WTC11 (cell line): ENCODE results near the gene CLUH. TPM values are rescaled to one million over a fixed set of nuclear protein-coding genes. Genes with fewer than 3 reads are reported as not detected.

ENCODE experiments used
- ATAC-seq: fragments of 200-7000 bp; cut with Tn5 transposase; 2 replicates; pipeline ENCODE4 v1.10.0; 2021; ENCODE audit warnings: mild to moderate bottlenecking, moderate library complexity
- CTCF ChIA-PET: fragments of 300-600 bp; sonication (Branson Sonifier 250); formaldehyde crosslinking; loops from one replicate; lab custom pipeline; 2021; ENCODE audit warnings: antibody characterized with exemption; lab: Charles Lee
- POLR2A ChIA-PET: fragments of 350-600 bp; sonication (Branson Sonifier 250); formaldehyde crosslinking; loops from one replicate; lab custom pipeline; 2021; ENCODE audit warnings: antibody characterized with exemption; lab: Charles Lee
- DNase-seq: peaks from one replicate; pipeline ENCODE4 v3.0.0; 2021; ENCODE audit warnings: low spot score
- H3K27ac Mint-ChIP-seq: 2 replicates; pipeline ENCODE4 v1.8.0; 2021; ENCODE audit warnings: mixed read lengths
- H3K27me3 Mint-ChIP-seq: 2 replicates; pipeline ENCODE4 v1.8.0; 2021; ENCODE audit warnings: low read depth, mild to moderate bottlenecking, moderate library complexity, mixed read lengths
- H3K36me3 Mint-ChIP-seq: 2 replicates; pipeline ENCODE4 v1.8.0; 2021; ENCODE audit warnings: mixed read lengths
- H3K4me1 Mint-ChIP-seq: 2 replicates; pipeline ENCODE4 v1.8.0; 2022; ENCODE audit warnings: mixed read lengths
- H3K4me3 Mint-ChIP-seq: 2 replicates; pipeline ENCODE4 v1.8.0; 2021; ENCODE audit warnings: mild to moderate bottlenecking, moderate library complexity, mixed read lengths
- H3K9me3 Mint-ChIP-seq: 2 replicates; pipeline ENCODE4 v1.8.0; 2021; ENCODE audit warnings: mixed read lengths
- ATF3 ChIP-seq: sonication (generic); formaldehyde crosslinking; conservative IDR thresholded peaks from 2 replicates; pipeline ENCODE4 v1.8.1; 2022; ENCODE audit warnings: mild to moderate bottlenecking, missing genetic modification reagents
- CREM ChIP-seq: sonication (generic); formaldehyde crosslinking; IDR thresholded peaks from 2 replicates; pipeline ENCODE4 v1.8.1; 2022; ENCODE audit warnings: mild to moderate bottlenecking, missing genetic modification reagents, moderate library complexity
- E2F5 ChIP-seq: sonication (generic); formaldehyde crosslinking; IDR thresholded peaks from 2 replicates; pipeline ENCODE4 v1.8.1; 2022; ENCODE audit warnings: mild to moderate bottlenecking, moderate library complexity, missing genetic modification reagents
- EMX1 ChIP-seq: fragments of 250-450 bp; sonication (Bioruptor Pico); IDR thresholded peaks from 2 replicates; pipeline ENCODE4 v1.8.0; 2021; ENCODE audit warnings: mild to moderate bottlenecking
- FOXJ3 ChIP-seq: sonication (generic); formaldehyde crosslinking; IDR thresholded peaks from 2 replicates; pipeline ENCODE4 v1.9.0; 2021; ENCODE audit warnings: missing genetic modification reagents, mild to moderate bottlenecking, borderline replicate concordance
- FOXK1 ChIP-seq: sonication (generic); formaldehyde crosslinking; IDR thresholded peaks from 2 replicates; pipeline ENCODE4 v1.8.0; 2022; ENCODE audit warnings: mild to moderate bottlenecking, moderate library complexity, missing genetic modification reagents
- GTF2I ChIP-seq: fragments of 250-450 bp; sonication (Bioruptor Pico); conservative IDR thresholded peaks from 2 replicates; pipeline ENCODE4 v1.4.0; 2021; ENCODE audit warnings: mild to moderate bottlenecking
- MYBL2 ChIP-seq: sonication (generic); formaldehyde crosslinking; IDR thresholded peaks from 2 replicates; pipeline ENCODE4 v1.8.1; 2023; ENCODE audit warnings: mild to moderate bottlenecking, moderate library complexity, missing genetic modification reagents
- NFYB ChIP-seq: sonication (generic); formaldehyde crosslinking; conservative IDR thresholded peaks from 2 replicates; pipeline ENCODE4 v1.8.0; 2022; ENCODE audit warnings: low read depth, missing genetic modification reagents
- RELA ChIP-seq: sonication (generic); formaldehyde crosslinking; IDR thresholded peaks from 2 replicates; pipeline ENCODE4 v1.8.1; 2022; ENCODE audit warnings: missing genetic modification reagents, mild to moderate bottlenecking, borderline replicate concordance
- SMAD4 ChIP-seq: sonication (generic); formaldehyde crosslinking; IDR thresholded peaks from 2 replicates; pipeline ENCODE4 v1.8.0; 2022; ENCODE audit warnings: mild to moderate bottlenecking, missing genetic modification reagents
- TCF7 ChIP-seq: sonication (generic); formaldehyde crosslinking; IDR thresholded peaks from 2 replicates; pipeline ENCODE4 v1.8.0; 2022; ENCODE audit warnings: mild to moderate bottlenecking, low read depth, missing genetic modification reagents, moderate library complexity
- ZNF121 ChIP-seq: sonication (generic); formaldehyde crosslinking; IDR thresholded peaks from 2 replicates; pipeline ENCODE4 v1.8.0; 2023; ENCODE audit warnings: missing genetic modification reagents
- ZNF396 ChIP-seq: fragments of 250-450 bp; sonication (Bioruptor Pico); IDR thresholded peaks from 2 replicates; pipeline ENCODE4 v1.8.0; 2021; ENCODE audit warnings: mild to moderate bottlenecking, moderate library complexity, borderline replicate concordance
- ZNF423 ChIP-seq: fragments of 250-450 bp; sonication (Bioruptor Pico); IDR thresholded peaks from 2 replicates; pipeline ENCODE4 v2.1.2; 2022; ENCODE audit warnings: mild to moderate bottlenecking, moderate library complexity
- total RNA-seq: library from RNA; stranded (reverse); gene quantifications from 3 replicates; pipeline ENCODE4 v1.2.3, GENCODE V29; 2021
- TF ChIP-seq, protein P1 (sequence below): sonication (generic); formaldehyde crosslinking; IDR thresholded peaks from 2 replicates; pipeline ENCODE4 v1.8.0; 2022; ENCODE audit warnings: missing genetic modification reagents
- TF ChIP-seq, protein P2 (sequence below): sonication (generic); formaldehyde crosslinking; IDR thresholded peaks from 2 replicates; pipeline ENCODE4 v1.8.1; 2023; ENCODE audit warnings: mild to moderate bottlenecking, moderate library complexity, missing genetic modification reagents
- TF ChIP-seq, protein P3 (sequence below): sonication (generic); formaldehyde crosslinking; IDR thresholded peaks from 2 replicates; pipeline ENCODE4 v1.8.1; 2022; ENCODE audit warnings: mild to moderate bottlenecking, missing genetic modification reagents, moderate library complexity, borderline replicate concordance
- TF ChIP-seq, protein P4 (sequence below): fragments of 250-450 bp; sonication (Bioruptor Pico); conservative IDR thresholded peaks from 2 replicates; pipeline ENCODE4 v1.9.0; 2021; ENCODE audit warnings: mild to moderate bottlenecking

CLUH gene
- total RNA-seq, 1 experiment from 2014 or later, result 105 TPM

GRCh38 chr17:2751491-2751890, 39.9 kb upstream of the CLUH start:
- ATAC-seq (no peak; the same call in 1 of the 2 replicates), DNase-seq (peak; percentile 27)
- ChIA-PET POLR2A (interaction anchor here (1.4 kb wide), 1 partner anchor 30 kb away, joined by 3 read pairs; no protein-coding TSS in a partner anchor), CTCF (interaction anchor here (0.7 to 1.7 kb wide), 8 partner anchors 26 to 72 kb away, joined by 3 to 7 read pairs (median 4); no protein-coding TSS in a partner anchor)
- peaks cover 29% of the 10 kb centered on the region for H3K27me3 Mint-ChIP-seq
- H3K9me3 Mint-ChIP-seq, result no peaks in the 10 kb centered on the region
- no peaks in the 10 kb centered on the region for H3K36me3 Mint-ChIP-seq
- no peak overlapping the region for H3K27ac Mint-ChIP-seq
- TF ChIP-seq, protein P1, sequence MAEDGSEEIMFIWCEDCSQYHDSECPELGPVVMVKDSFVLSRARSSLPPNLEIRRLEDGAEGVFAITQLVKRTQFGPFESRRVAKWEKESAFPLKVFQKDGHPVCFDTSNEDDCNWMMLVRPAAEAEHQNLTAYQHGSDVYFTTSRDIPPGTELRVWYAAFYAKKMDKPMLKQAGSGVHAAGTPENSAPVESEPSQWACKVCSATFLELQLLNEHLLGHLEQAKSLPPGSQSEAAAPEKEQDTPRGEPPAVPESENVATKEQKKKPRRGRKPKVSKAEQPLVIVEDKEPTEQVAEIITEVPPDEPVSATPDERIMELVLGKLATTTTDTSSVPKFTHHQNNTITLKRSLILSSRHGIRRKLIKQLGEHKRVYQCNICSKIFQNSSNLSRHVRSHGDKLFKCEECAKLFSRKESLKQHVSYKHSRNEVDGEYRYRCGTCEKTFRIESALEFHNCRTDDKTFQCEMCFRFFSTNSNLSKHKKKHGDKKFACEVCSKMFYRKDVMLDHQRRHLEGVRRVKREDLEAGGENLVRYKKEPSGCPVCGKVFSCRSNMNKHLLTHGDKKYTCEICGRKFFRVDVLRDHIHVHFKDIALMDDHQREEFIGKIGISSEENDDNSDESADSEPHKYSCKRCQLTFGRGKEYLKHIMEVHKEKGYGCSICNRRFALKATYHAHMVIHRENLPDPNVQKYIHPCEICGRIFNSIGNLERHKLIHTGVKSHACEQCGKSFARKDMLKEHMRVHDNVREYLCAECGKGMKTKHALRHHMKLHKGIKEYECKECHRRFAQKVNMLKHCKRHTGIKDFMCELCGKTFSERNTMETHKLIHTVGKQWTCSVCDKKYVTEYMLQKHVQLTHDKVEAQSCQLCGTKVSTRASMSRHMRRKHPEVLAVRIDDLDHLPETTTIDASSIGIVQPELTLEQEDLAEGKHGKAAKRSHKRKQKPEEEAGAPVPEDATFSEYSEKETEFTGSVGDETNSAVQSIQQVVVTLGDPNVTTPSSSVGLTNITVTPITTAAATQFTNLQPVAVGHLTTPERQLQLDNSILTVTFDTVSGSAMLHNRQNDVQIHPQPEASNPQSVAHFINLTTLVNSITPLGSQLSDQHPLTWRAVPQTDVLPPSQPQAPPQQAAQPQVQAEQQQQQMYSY (CRISPR knock-in tag), result no peak
- TF ChIP-seq CREM (CRISPR knock-in tag), result no peak
- TF ChIP-seq SMAD4 (CRISPR knock-in tag), result no peak
- TF ChIP-seq ATF3 (CRISPR knock-in tag), result no peak
- no peak for TF ChIP-seq NFYB (CRISPR knock-in tag)
- TF ChIP-seq, all 79 proteins: peak for 0
- H3K4me3 Mint-ChIP-seq, result no peak overlapping the region
- peaks cover 23% of the 10 kb centered on the region for H3K4me1 Mint-ChIP-seq

GRCh38 chr17:2750721-2751120, 39.2 kb upstream of the CLUH start:
- H3K27me3 Mint-ChIP-seq, result peaks cover 26% of the 10 kb centered on the region
- ChIA-PET CTCF (interaction anchor here (1.1 to 1.8 kb wide), 4 partner anchors 27 to 40 kb away, joined by 4 to 12 read pairs (median 7); no protein-coding TSS in a partner anchor), POLR2A (interaction anchor here (0.5 to 1.4 kb wide), 3 partner anchors 29 to 272 kb away, joined by 3 to 4 read pairs (median 3); no protein-coding TSS in a partner anchor)
- TF ChIP-seq FOXK1 (CRISPR knock-in tag) (no peak), ZNF423 (CRISPR knock-in tag) (no peak), ZNF396 (CRISPR knock-in tag) (no peak), ZNF121 (CRISPR knock-in tag) (no peak), FOXJ3 (CRISPR knock-in tag) (no peak), ATF3 (CRISPR knock-in tag) (no peak), TCF7 (CRISPR knock-in tag) (no peak), EMX1 (no peak), RELA (no peak), MYBL2 (CRISPR knock-in tag) (no peak), E2F5 (CRISPR knock-in tag) (no peak), GTF2I (CRISPR knock-in tag) (no peak)
- TF ChIP-seq, protein P2, sequence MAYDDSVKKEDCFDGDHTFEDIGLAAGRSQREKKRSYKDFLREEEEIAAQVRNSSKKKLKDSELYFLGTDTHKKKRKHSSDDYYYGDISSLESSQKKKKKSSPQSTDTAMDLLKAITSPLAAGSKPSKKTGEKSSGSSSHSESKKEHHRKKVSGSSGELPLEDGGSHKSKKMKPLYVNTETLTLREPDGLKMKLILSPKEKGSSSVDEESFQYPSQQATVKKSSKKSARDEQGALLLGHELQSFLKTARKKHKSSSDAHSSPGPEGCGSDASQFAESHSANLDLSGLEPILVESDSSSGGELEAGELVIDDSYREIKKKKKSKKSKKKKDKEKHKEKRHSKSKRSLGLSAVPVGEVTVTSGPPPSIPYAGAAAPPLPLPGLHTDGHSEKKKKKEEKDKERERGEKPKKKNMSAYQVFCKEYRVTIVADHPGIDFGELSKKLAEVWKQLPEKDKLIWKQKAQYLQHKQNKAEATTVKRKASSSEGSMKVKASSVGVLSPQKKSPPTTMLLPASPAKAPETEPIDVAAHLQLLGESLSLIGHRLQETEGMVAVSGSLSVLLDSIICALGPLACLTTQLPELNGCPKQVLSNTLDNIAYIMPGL, result no peak
- TF ChIP-seq, protein P3, sequence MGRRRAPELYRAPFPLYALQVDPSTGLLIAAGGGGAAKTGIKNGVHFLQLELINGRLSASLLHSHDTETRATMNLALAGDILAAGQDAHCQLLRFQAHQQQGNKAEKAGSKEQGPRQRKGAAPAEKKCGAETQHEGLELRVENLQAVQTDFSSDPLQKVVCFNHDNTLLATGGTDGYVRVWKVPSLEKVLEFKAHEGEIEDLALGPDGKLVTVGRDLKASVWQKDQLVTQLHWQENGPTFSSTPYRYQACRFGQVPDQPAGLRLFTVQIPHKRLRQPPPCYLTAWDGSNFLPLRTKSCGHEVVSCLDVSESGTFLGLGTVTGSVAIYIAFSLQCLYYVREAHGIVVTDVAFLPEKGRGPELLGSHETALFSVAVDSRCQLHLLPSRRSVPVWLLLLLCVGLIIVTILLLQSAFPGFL (CRISPR knock-in tag), result no peak
- TF ChIP-seq, protein P4, sequence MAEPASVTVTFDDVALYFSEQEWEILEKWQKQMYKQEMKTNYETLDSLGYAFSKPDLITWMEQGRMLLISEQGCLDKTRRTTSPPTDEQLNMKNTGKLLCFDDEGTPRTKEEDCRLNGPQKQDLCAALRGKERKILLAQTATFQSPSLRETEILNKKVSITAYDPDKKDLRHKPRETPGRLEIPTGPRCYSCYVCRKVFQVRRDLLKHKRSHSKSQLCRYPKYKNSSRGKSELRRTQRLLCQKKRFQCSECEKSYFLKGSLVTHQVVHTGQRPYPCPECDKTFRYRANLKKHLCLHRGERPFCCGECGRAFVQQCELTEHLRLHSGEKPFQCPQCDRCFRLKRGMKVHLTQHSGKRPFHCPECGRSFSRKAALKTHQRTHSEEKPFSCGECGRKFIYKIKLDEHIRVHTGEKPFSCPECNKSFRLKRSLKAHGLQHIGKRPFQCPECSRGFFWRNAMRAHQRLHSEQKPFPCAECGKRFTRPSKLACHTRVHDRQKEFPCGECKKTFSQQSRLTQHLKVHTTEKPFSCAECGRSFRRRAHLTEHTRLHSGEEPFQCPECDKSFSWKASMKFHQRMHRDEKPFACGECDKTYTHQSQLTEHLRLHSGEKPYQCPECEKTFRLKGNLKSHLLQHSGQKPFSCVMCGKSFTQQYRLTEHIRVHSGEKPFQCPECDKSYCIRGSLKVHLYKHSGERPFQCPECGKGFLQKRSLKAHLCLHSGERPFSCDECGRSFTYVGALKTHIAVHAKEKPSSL, result no peak
- peak overlapping the region; percentile 45 for H3K4me3 Mint-ChIP-seq
- H3K27ac Mint-ChIP-seq, result 0 out of 2 replicates have a peak overlapping the region, but pooled peaks have one; percentile 14
- no peaks in the 10 kb centered on the region for H3K9me3 Mint-ChIP-seq
- peaks cover 22% of the 10 kb centered on the region for H3K4me1 Mint-ChIP-seq
- DNase-seq, result no peak
- no peak for ATAC-seq
- no peaks in the 10 kb centered on the region for H3K36me3 Mint-ChIP-seq
